ENCODE data around the gene DENND1A. TPM values are rescaled to one million over a fixed set of nuclear protein-coding genes. Genes with fewer than 3 reads are reported as not detected.

DENND1A gene
- total RNA-seq, 4 donors from 2014 or later: 20.9 to 33.6 (median 23.7) TPM

DNA sequence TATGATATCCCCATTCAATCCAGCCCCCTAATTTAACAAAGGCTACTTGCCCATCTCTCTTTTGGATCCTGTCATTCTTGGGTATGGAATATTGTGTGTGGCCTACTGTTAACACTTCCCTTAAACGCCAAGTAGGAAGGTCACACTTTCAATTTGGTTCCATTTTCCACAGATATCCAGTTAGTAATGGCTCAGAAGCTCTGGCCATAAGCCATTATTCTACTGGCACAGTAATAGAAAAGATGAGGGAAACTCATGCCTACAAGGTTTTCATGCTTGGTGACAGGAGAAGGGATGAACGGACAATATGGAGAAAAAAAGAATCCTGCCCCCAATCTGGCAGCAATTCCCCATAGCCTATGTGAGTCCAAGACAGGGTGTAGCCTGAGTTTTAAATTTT, 346.3 kb downstream of the DENND1A start:
- Histone ChIP-seq H3K27ac (no peak overlapping the region), H3K4me1 (no peaks in the 10 kb centered on the region), H3K36me3 (peaks cover 0 to 30% of the 10 kb centered on the region in 2 donors), H3K4me3 (no peak overlapping the region), H3K9me3 (peaks cover 0 to 12% (median 0%) of the 10 kb centered on the region in 3 donors), H3K27me3 (no peaks in the 10 kb centered on the region)
- TF ChIP-seq POLR2A (IDR thresholded peaks at IDR 0.05) (no peak), POLR2AphosphoS5 (IDR thresholded peaks at IDR 0.05) (no peak), EP300 (IDR thresholded peaks at IDR 0.05) (no peak)
- TF ChIP-seq, protein P1, sequence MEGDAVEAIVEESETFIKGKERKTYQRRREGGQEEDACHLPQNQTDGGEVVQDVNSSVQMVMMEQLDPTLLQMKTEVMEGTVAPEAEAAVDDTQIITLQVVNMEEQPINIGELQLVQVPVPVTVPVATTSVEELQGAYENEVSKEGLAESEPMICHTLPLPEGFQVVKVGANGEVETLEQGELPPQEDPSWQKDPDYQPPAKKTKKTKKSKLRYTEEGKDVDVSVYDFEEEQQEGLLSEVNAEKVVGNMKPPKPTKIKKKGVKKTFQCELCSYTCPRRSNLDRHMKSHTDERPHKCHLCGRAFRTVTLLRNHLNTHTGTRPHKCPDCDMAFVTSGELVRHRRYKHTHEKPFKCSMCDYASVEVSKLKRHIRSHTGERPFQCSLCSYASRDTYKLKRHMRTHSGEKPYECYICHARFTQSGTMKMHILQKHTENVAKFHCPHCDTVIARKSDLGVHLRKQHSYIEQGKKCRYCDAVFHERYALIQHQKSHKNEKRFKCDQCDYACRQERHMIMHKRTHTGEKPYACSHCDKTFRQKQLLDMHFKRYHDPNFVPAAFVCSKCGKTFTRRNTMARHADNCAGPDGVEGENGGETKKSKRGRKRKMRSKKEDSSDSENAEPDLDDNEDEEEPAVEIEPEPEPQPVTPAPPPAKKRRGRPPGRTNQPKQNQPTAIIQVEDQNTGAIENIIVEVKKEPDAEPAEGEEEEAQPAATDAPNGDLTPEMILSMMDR (IDR thresholded peaks at IDR 0.05): no peak
- WGBS, 2 donors (ENCODE audit: low coverage in 1 of 2): 100% methylated on average over 2 of the region's 2 CpGs
- no peak for ATAC-seq

DNA sequence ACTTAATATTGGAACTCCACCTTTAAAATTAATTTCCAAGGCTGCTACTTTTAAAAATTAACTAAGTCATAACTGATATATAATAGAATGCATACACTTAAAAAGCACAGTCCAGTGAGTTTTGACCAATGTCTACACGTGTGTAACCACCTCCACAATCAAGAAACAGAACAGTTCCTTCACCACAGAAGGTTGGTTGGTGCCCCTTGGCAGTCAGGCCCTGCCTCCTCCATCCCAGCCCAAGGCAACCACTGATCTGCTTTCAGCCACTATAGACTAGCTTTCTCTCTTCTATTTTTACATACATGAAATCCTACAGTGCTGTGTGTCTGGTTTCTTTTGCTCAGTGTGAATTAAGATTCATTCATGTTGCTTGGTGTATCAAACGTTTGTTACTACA, 358.7 kb downstream of the DENND1A start:
- 72 to 88% methylated on average over 2 of the region's 2 CpGs for WGBS, 2 donors (ENCODE audit: low coverage in 1 of 2)

DNA sequence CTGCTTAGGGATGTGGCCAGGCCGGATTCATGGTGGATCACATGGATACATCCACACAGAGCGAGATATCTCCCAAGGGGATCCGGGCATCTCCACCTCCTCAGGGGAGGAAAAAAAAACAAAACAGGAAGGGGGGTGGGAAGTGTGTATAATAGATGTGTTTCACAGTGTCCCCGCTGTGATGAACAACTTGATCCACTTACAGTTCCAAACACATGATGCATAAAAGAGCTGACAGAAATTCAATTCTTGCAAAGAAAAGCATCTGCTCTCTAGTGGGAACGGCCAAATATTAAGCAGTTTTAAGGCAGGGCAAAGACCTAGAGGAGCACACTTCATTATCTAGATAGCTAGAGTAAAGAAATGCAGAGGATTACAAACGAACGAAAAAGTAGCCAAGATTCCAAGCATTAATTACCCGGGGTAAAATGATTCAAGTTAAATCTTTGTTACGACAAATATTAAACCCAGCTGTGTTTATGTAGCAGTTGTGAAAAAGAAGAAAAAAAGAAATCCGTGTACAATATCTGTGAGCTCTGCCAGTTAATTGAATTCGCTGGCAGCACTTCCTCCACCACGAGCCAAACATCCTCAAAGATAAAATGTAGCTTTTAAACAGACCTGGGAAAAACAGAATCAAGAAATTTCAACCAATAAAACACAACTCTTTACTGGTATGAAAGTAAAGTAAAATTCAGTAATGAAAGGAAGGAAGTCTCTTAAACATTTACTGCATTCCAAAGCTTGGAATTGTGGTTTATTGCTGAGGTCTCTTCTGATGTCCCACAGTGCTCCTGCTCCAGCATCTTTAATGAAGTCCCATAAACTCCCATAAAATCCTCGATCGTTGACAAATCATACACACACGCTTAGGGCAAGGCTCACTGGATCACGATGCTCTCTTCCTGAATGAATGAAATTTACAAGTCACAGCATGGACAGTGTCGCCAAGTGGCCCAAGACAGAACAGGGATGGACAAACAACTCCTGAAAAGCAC, 360.9 kb downstream of the DENND1A start:
- H3K27me3 ChIP-seq: no peaks in the 10 kb centered on the region
- no peak overlapping the region for H3K4me3 ChIP-seq
- peak overlapping the region in 3 of 4 donors; percentile 28 to 56 (median 34) for H3K27ac ChIP-seq
- no peaks in the 10 kb centered on the region for H3K36me3 ChIP-seq
- peaks cover 3 to 21% (median 8%) of the 10 kb centered on the region in 3 donors for H3K4me1 ChIP-seq
- peak; percentile 83 for ATAC-seq
- WGBS, 2 donors (ENCODE audit: low coverage in 1 of 2): 18 to 21% methylated on average over 13 to 16 of the region's 17 CpGs
- no peaks in the 10 kb centered on the region for H3K9me3 ChIP-seq
- TF ChIP-seq, protein P1 (IDR thresholded peaks at IDR 0.05): no peak
- TF ChIP-seq POLR2AphosphoS5 (IDR thresholded peaks at IDR 0.05) (no peak), EP300 (IDR thresholded peaks at IDR 0.05) (no peak), POLR2A (IDR thresholded peaks at IDR 0.05) (no peak)

More for the DNA sequence above, 358.7 kb downstream of the DENND1A start:
- Histone ChIP-seq H3K27ac (no peak overlapping the region), H3K9me3 (peaks cover 0 to under 1% (median 0%) of the 10 kb centered on the region in 3 donors), H3K4me1 (peaks cover 3 to 21% (median 8%) of the 10 kb centered on the region in 3 donors), H3K27me3 (no peaks in the 10 kb centered on the region), H3K4me3 (no peak overlapping the region), H3K36me3 (no peaks in the 10 kb centered on the region)
- no peak for TF ChIP-seq EP300 (IDR thresholded peaks at IDR 0.05)
- TF ChIP-seq POLR2AphosphoS5 (IDR thresholded peaks at IDR 0.05): no peak
- TF ChIP-seq POLR2A (IDR thresholded peaks at IDR 0.05): no peak
- TF ChIP-seq, protein P1 (IDR thresholded peaks at IDR 0.05): no peak
- ATAC-seq: no peak

DNA sequence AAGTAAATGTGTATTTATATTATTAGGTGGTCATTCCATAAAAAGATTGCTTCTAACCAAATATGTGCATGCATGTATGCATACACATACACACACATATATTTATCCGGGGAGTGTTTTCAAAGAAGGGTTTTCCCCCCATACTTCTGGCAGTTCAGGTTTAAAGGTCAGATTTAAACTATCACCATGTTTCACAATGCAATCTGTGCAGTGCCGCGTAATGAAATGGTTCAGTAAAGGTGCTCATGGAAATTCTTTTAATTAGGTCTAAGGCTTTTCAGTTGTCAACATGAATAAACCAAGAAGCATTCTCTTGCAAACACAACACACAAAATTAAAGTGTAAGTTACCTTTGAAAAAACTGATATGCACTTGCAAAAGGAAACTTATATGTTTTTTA, 362.9 kb downstream of the DENND1A start:
- WGBS, 2 donors (ENCODE audit: low coverage in 1 of 2): 95 to 100% methylated on average over 3 of the region's 3 CpGs
- TF ChIP-seq, protein P1 (IDR thresholded peaks at IDR 0.05): no peak
- no peak for TF ChIP-seq POLR2A (IDR thresholded peaks at IDR 0.05)
- TF ChIP-seq EP300 (IDR thresholded peaks at IDR 0.05): no peak
- no peak for TF ChIP-seq POLR2AphosphoS5 (IDR thresholded peaks at IDR 0.05)
- Histone ChIP-seq H3K4me1 (peaks cover 3 to 21% (median 8%) of the 10 kb centered on the region in 3 donors), H3K27ac (no peak overlapping the region), H3K9me3 (no peaks in the 10 kb centered on the region), H3K27me3 (no peaks in the 10 kb centered on the region), H3K36me3 (no peaks in the 10 kb centered on the region), H3K4me3 (no peak overlapping the region)
- no peak for ATAC-seq
